HG02763 (cell line): Measurements from ENCODE around the gene WNT4.

ENCODE experiments used
- ATAC-seq: cut with Tn5 transposase; IDR thresholded peaks from one replicate; pipeline ENCODE4 v1.9.1; 2021; ENCODE audit warnings: mild to moderate bottlenecking, moderate library complexity; ENCODE audit not compliant: unreplicated experiment

Gene WNT4

GRCh38 chr1:22089134-22089571 lies 53.7 kb downstream of the WNT4 start:
- ATAC-seq = no peak

GRCh38 chr1:22088331-22088730 lies 54.6 kb downstream of the WNT4 start:
- ATAC-seq = no peak

GRCh38 chr1:22080191-22080590 lies 62.7 kb downstream of the WNT4 start:
- no peak for ATAC-seq

GRCh38 chr1:22078133-22078532 lies 64.8 kb downstream of the WNT4 start:
- ATAC-seq = no peak

- no peak for ATAC-seq
Observed at GRCh38 chr1:22077728-22078127, 65.2 kb downstream of the WNT4 start.

GRCh38 chr1:22076346-22076745 lies 66.6 kb downstream of the WNT4 start:
- ATAC-seq = no peak

- ATAC-seq = no peak
Observed at GRCh38 chr1:22075718-22076117, 67.2 kb downstream of the WNT4 start.

- no peak for ATAC-seq
Observed at GRCh38 chr1:22074803-22075202, 68.1 kb downstream of the WNT4 start.

- no peak for ATAC-seq
Observed at GRCh38 chr1:22071511-22071910, 71.4 kb downstream of the WNT4 start.
